ENCODE results near the gene COL23A1. TPM values are rescaled to one million over a fixed set of nuclear protein-coding genes. Genes with fewer than 3 reads are reported as not detected.

The COL23A1 gene
- total RNA-seq, 1 donor from 2014 or later, result 4.3 TPM

DNA sequence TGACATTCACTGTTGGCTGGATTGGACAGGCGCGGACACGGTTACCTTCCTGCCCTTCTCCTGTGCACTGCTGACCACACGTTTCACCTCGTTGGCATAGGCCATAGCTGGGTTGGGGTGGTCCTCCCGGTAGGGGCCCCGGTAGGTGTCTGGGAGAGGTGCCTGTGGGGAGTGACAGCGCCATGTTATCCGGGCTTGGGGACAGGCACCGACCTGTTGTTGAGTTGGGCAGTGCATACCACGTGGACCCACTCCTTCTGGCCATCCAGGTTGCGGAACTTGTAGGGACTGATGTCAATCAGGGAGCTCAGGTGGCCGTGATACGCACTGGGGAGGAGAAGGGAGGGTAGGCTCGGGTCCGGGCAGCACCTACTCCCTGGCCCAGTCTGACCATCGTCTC is 365.8 kb downstream of the COL23A1 start:
- intact Hi-C loops (cut with DNase I), result no loop called here
- Histone ChIP-seq H3K27ac (no peak overlapping the region), H3K4me3 (no peak overlapping the region), H3K27me3 (no peaks in the 10 kb centered on the region), H3K4me1 (no peaks in the 10 kb centered on the region), H3K36me3 (peaks cover 16 to 44% of the 10 kb centered on the region in 2 donors), H3K9me3 (no peaks in the 10 kb centered on the region)
- no peak for DNase-seq (ENCODE audit: low spot score in 2 of 2)
- TF ChIP-seq, protein P1, sequence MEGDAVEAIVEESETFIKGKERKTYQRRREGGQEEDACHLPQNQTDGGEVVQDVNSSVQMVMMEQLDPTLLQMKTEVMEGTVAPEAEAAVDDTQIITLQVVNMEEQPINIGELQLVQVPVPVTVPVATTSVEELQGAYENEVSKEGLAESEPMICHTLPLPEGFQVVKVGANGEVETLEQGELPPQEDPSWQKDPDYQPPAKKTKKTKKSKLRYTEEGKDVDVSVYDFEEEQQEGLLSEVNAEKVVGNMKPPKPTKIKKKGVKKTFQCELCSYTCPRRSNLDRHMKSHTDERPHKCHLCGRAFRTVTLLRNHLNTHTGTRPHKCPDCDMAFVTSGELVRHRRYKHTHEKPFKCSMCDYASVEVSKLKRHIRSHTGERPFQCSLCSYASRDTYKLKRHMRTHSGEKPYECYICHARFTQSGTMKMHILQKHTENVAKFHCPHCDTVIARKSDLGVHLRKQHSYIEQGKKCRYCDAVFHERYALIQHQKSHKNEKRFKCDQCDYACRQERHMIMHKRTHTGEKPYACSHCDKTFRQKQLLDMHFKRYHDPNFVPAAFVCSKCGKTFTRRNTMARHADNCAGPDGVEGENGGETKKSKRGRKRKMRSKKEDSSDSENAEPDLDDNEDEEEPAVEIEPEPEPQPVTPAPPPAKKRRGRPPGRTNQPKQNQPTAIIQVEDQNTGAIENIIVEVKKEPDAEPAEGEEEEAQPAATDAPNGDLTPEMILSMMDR (IDR thresholded peaks at IDR 0.05), result no peak

DNA sequence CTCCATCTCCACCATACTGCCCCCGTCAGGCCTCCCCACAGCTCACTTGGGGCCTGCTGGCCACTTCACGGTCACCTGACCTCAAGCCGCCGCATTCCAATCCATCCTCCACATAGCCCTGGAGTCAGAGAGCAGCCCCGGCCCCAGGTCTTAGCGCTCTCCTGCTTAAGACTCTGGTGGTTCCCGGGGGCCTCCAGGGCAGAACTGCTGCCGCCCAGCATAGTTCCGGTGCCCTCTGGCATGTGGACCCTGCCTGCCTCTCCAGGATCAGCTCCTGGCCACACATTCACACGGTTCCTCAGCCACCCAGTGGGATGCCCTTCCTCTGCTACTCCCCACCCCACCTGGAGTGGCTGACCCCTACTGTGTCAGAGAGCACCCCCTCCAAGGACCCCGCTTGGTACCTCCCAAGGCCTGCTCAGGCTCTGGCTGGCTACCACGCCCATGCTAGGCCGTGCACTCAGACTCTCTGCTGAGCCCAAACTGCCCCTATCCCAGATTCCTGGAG is 366.3 kb downstream of the COL23A1 start:
- TF ChIP-seq, protein P1 (IDR thresholded peaks at IDR 0.05), result no peak
- intact Hi-C loops (cut with DNase I), result no loop called here
- no peak for DNase-seq (ENCODE audit: low spot score in 2 of 2)
- no peaks in the 10 kb centered on the region for H3K9me3 ChIP-seq
- H3K27ac ChIP-seq, result no peak overlapping the region
- H3K27me3 ChIP-seq, result no peaks in the 10 kb centered on the region
- no peaks in the 10 kb centered on the region for H3K4me1 ChIP-seq
- H3K4me3 ChIP-seq, result no peak overlapping the region
- H3K36me3 ChIP-seq, result peaks cover 16 to 42% of the 10 kb centered on the region in 2 donors

- Histone ChIP-seq H3K4me3 (no peak overlapping the region), H3K9me3 (no peaks in the 10 kb centered on the region), H3K27ac (no peak overlapping the region), H3K36me3 (peaks cover 10 to 41% of the 10 kb centered on the region in 2 donors), H3K27me3 (no peaks in the 10 kb centered on the region), H3K4me1 (no peaks in the 10 kb centered on the region)
- TF ChIP-seq, protein P1 (IDR thresholded peaks at IDR 0.05), result no peak
- DNase-seq (ENCODE audit: low spot score in 2 of 2), result no peak
- intact Hi-C loops (cut with DNase I), result no loop called here
Measured at GRCh38 chr5:178223196-178223773, 366.9 kb downstream of the COL23A1 start.

GRCh38 chr5:178222292-178222691 is 367.9 kb downstream of the COL23A1 start:
- no peak overlapping the region for H3K4me3 ChIP-seq
- H3K4me1 ChIP-seq, result no peaks in the 10 kb centered on the region
- peaks cover 4 to 33% of the 10 kb centered on the region in 2 donors for H3K36me3 ChIP-seq
- no peaks in the 10 kb centered on the region for H3K9me3 ChIP-seq
- intact Hi-C loops (cut with DNase I), result no loop called here
- H3K27ac ChIP-seq, result no peak overlapping the region
- no peaks in the 10 kb centered on the region for H3K27me3 ChIP-seq
- no peak for DNase-seq (ENCODE audit: low spot score in 2 of 2)
- TF ChIP-seq, protein P1 (IDR thresholded peaks at IDR 0.05), result no peak

DNA sequence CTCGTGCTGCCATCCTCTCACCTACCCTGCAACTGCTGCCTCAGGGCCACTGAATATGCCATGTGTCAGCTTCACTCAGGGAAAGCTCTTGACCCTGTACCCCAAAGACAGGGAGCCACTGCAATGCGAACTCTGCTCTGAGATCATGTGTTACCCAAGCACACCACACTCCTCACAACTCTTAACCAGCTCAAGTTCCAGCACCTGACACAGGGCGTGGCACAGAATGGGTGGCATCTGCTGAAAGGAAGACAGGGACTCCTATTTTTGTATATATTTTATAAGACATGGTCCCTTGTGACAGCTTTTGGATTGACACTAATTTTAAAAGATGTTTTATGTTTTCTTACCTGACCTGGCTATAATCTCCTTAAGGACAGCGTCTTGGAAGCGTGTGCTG is 368.3 kb downstream of the COL23A1 start:
- H3K36me3 ChIP-seq, result peaks cover 5 to 32% of the 10 kb centered on the region in 2 donors
- no peak for DNase-seq (ENCODE audit: low spot score in 2 of 2)
- TF ChIP-seq, protein P1 (IDR thresholded peaks at IDR 0.05), result no peak
- intact Hi-C loops (cut with DNase I), result no loop called here
- no peak overlapping the region for H3K4me3 ChIP-seq
- H3K27me3 ChIP-seq, result no peaks in the 10 kb centered on the region
- no peaks in the 10 kb centered on the region for H3K9me3 ChIP-seq
- H3K27ac ChIP-seq, result no peak overlapping the region
- H3K4me1 ChIP-seq, result no peaks in the 10 kb centered on the region

All from ascending aorta (tissue), 2 donors.